MG63 (cell line): Measurements from ENCODE around the gene POU6F1. TPM values are rescaled to one million over a fixed set of nuclear protein-coding genes. Genes with fewer than 3 reads are reported as not detected.

ENCODE experiments used
- DNase-seq: peaks from one replicate; pipeline ENCODE4 v3.0.0-alpha.2; 2020
- H3K27me3 ChIP-seq: fragments of 250-450 bp; sonication (Bioruptor Pico); 2 replicates; pipeline ENCODE4 v1.5.1; 2020; ENCODE audit warnings: mild to moderate bottlenecking, moderate library complexity
- H3K36me3 ChIP-seq: fragments of 250-450 bp; sonication (Bioruptor Pico); 2 replicates; pipeline ENCODE4 v1.5.1; 2020; ENCODE audit warnings: mild to moderate bottlenecking, moderate library complexity
- H3K4me3 ChIP-seq: fragments of 250-450 bp; sonication (Bioruptor Pico); 2 replicates; pipeline ENCODE4 v1.5.1; 2020; ENCODE audit warnings: mild to moderate bottlenecking, moderate library complexity
- H3K9me3 ChIP-seq: fragments of 250-450 bp; sonication (Bioruptor Pico); 2 replicates; pipeline ENCODE4 v1.5.1; 2020; ENCODE audit warnings: mild to moderate bottlenecking, moderate library complexity
- total RNA-seq: library from RNA; depleted of rRNA; stranded (reverse); fragments of >200 nt; shearing (Covaris generic); gene quantifications from 2 replicates; pipeline ENCODE4 v1.2.3, GENCODE V29; 2014; ENCODE audit warnings: low replicate concordance; rRNA removed

The POU6F1 gene
- total RNA-seq, 1 experiment from 2014 or later, result 2.7 TPM

- Histone ChIP-seq H3K27me3 (no peaks in the 10 kb centered on the region), H3K9me3 (no peaks in the 10 kb centered on the region), H3K36me3 (no peaks in the 10 kb centered on the region), H3K4me3 (no peak overlapping the region)
- no peak for DNase-seq
These were observed 70.6 kb downstream of the POU6F1 start for GRCh38 chr12:51147309-51147708.

GRCh38 chr12:51139292-51139844 is 78.5 kb downstream of the POU6F1 start:
- no peak for DNase-seq
- H3K9me3 ChIP-seq, result no peaks in the 10 kb centered on the region
- H3K36me3 ChIP-seq, result no peaks in the 10 kb centered on the region
- H3K4me3 ChIP-seq, result no peak overlapping the region
- H3K27me3 ChIP-seq, result no peaks in the 10 kb centered on the region

Other genes starting within 250 kb of the POU6F1 start
- gene SLC11A2, start 191.7 kb downstream of the POU6F1 start, total RNA-seq, result 12.0 and 74.1 TPM in 2 replicates
- 27.5 and 28.8 TPM in 2 replicates for gene LETMD1, start 169.7 kb downstream of the POU6F1 start, total RNA-seq
- 4.6 and 7.8 TPM in 2 replicates for gene CSRNP2, start 134.5 kb downstream of the POU6F1 start, total RNA-seq
- gene TFCP2, start 44.9 kb downstream of the POU6F1 start, total RNA-seq, result 13.0 and 14.7 TPM in 2 replicates
- gene DAZAP2, start 20.8 kb upstream of the POU6F1 start, total RNA-seq, result 102 and 192 TPM in 2 replicates
- gene SMAGP, start 52.4 kb upstream of the POU6F1 start, total RNA-seq, result 2.1 and 20.1 TPM in 2 replicates
- gene BIN2, start 106.1 kb upstream of the POU6F1 start, total RNA-seq, result not detected in 2 replicates
- gene CELA1, start 128.6 kb upstream of the POU6F1 start, total RNA-seq, result not detected in 2 replicates
- gene GALNT6, start 173.3 kb upstream of the POU6F1 start, total RNA-seq, result not detected in 2 replicates
- 0.89 and 0.96 TPM in 2 replicates for gene SLC4A8, start 206.8 kb upstream of the POU6F1 start, total RNA-seq